ENCODE data around the gene RALGAPB.
"Not testable (repeated sequence)": the region's sequence is repeated elsewhere in the genome, so short reads cannot be mapped to it uniquely, and the experiment has no call there.

RALGAPB gene

DNA sequence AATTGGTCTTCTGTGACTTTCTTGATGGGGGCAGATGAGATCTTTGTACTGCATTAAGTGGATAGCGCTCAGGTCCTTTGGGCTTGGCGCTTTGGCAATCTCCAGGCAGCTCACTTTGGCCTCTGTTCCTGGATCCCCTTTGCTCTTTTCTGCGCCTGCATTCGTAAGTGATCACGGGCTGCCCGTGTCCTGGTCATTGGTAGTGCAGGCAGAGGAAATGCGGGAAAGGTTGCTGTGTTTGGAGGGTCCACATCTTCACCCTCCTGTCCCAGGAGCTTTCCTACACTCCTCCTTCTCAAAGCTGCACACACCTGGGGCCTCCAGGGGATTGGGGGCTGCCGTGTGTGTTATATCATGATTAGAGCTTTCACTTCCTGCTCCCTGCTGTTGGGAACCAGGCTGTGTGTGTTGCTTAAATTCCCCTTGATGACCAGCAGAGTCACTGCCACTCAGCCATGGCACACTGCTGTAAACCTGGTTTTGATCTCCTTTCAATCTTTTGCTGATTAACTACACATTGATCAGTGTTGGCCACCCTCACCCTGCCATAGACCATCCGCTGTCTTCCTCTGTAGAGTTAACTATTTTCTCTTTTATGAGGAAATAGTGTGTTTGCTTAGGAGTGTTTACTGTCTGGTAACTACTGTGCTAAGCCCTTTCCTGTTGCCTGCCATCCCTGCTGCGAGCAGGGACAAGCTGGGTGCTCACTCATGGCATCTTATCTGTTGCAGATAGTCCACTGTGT lies 24.5 kb upstream of the RALGAPB start:
- DNase-seq = no peak

GRCh38 chr20:38449046-38449445 lies 23.6 kb upstream of the RALGAPB start:
- DNase-seq = no peak

DNA sequence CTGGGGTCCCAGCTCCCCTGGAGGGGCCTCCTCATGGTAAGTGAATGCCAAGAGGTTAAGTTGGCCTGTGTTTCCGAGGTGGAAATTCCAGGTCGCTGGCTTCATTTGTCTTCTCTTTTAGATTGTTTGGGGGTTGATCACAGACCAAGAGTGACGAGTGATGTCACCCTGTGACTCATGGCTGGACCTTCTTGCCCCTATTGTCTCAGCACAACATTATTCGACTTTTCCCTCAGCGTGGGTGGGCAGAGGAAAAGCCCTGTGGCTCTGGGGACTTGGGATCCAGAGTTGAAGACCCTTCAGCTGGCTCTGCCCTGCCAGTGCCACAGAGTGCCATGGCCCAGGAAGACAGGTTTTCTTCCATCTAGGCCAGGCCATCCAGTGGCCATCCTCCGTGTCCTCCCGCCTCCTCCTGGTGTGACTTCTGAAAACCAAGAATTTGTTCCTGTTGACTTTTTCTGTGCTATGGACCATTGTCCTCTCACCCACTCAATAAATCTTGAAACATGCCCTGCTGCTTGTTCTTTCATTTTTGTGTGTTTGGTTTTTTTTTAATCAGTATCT lies 22.1 kb upstream of the RALGAPB start:
- DNase-seq = no peak

DNA sequence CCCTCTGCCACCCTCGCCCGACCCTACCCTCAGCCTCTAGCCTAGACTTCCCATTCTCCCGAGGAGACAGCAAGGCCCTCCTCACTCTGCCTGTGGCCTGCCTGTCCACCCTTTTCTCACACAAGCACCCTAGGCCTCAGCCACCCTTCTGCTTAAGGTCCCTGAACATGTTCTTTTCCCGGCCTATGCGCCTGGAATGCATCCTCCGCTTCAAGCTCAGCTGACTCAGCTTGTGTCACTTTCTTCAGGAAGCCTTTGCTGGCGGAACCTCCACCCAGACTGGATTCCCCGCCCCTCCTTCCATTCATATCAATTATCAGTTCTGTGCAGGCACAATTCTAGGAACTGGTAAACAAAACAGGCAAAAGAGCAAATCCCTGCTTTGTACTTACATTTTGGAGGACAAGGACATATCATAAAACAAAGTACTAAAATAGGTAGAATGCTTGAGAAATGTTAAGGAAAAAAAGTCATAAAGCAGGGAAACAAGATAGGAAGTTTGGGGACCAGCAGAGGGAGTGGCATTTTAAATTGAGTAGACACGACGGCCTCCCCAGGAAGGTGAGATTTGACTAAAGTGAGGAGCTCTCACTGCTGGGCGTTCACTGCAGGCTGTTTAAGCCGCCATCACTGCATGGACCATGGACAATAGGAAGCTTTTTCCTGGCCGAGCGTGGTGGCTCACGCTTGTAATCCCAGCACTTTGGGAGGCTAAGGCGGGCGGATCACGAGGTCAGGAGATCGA lies 19.6 kb upstream of the RALGAPB start:
- DNase-seq = no peak

DNA sequence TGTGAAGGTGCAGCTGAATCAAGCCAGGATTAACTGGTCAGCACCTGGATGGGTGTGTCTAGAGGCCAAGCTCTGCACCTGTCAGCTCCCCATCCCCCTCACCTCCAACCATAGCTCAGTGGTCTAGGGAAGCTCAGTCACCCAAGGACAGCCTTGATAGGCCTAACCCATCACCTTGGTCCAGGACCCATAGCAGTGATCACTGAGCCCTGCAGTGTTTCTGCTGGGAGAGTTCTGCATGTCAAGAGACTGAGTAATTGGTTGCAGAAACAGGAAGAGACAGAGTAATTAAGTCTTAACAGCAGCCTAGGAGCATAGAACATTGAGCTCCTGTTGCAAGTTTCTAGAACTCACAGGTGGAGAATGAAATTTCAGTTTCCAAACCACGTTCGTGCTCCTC lies 18.7 kb upstream of the RALGAPB start:
- no peak for DNase-seq

- DNase-seq = no peak
Measured at GRCh38 chr20:38454556-38455473, 17.8 kb upstream of the RALGAPB start.

DNA sequence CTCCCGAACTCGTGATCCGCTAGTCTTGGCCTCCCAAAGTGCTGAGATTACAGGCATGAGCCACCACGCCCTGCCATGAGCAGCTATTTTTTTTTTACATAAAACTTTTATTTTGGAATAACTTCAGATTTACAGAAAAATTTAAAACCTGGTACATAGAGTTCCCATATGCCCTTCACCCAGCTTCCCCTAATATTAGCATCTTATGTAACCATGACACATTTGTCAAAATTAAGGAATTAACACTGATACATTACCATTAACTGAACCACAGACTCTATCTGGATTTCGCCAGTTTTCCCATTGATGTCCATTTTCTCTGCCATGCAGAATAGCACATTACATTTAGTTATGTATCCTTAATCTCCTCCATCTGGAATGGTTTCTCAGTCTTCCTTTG lies 14.3 kb upstream of the RALGAPB start:
- no peak for DNase-seq

DNA sequence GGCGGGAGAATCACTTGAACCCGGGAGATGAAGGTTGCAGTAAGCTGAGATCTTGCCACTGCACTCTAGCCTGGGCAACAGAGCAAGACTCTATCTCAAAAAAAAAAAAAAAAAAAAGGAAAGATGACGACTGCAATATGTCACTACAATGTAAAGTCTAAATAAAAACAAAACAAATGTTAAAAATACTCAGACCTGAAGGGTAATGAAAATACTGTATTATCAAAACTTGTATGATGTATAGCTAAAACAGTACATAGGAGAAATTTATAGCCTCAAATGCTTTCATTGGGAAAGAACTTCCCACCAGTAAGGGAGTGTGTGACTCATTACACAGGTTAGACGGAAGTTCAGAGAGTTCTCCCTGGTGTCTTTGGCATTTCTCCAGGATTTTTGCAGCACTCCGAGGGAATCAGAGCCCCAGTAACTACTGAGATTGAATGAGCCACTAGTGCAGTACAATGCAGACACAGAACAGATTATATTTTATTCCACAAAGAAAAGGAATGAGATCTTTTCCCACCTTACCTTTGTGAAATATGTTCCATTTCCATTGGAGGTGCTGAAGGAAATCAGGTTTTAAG lies 12.5 kb upstream of the RALGAPB start:
- DNase-seq = peak; percentile 30

DNA sequence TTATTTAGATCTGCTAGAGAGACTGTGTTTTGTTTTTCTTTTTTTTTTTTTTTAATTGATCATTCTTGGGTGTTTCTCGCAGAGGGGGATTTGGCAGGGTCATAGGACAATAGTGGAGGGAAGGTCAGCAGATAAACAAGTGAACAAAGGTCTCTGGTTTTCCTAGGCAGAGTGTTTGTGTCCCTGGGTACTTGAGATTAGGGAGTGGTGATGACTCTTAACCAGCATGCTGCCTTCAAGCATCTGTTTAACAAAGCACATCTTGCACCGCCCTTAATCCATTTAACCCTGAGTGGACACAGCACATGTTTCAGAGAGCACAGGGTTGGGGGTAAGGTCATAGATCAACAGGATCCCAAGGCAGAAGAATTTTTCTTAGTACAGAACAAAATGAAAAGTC lies 12.0 kb upstream of the RALGAPB start:
- DNase-seq = not testable (repeated sequence)

- not testable (repeated sequence) for DNase-seq
Measured at GRCh38 chr20:38461167-38461566, 11.5 kb upstream of the RALGAPB start.

DNA sequence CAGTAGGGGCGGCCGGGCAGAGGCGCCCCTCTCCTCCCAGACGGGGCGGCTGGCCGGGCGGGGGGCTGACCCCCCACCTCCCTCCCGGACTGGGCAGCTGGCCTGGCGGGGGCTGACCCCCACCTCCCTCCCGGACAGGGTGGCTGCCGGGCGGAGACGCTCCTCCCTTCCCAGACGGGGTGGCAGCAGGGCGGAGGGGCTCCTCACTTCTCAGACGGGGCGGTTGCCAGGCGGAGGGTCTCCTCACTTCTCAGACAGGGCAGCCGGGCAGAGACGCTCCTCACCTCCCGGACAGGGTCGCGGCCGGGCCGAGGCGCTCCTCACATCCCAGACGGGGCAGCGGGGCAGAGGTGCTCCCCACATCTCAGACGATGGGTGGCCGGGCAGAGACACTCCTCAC lies 11.1 kb upstream of the RALGAPB start:
- not testable (repeated sequence) for DNase-seq

DNA sequence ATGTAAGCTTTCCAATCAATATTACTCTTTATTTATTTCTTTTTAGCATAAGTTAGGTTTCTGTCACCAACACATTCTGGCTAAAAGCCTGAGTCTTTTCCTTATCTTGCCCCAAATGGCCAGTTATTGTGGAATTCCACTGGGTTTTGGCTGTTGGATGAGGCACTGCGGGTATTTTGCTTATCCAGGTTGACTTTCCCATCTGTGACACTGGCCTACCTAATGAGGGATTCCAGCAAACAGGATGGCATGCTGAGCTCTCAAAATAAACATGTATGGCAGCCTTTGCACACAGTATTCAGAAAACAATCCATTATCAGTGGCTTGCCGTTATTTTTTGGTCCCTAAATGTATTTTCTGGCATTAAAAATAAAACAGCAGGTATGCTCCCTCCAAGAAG lies 6.5 kb upstream of the RALGAPB start:
- DNase-seq = no peak

DNA sequence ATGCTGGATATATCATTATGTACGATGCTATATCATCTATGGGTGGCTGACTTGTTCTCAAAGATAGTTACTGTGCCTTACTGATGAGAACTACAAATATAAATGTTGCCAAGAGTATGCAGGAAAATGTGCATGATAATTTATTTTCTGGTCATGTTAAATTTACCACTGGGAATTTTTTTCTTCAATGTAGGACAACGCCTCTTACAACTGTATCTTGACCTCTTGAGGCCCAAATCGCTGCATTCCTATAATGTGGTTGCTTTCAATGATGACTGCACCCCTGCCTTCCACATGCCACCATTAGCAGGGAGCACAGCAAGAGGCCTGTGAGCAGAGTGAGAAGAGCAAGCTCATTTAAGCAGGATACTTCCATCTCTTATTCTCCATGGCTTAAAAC lies 5.7 kb upstream of the RALGAPB start:
- DNase-seq = no peak

DNA sequence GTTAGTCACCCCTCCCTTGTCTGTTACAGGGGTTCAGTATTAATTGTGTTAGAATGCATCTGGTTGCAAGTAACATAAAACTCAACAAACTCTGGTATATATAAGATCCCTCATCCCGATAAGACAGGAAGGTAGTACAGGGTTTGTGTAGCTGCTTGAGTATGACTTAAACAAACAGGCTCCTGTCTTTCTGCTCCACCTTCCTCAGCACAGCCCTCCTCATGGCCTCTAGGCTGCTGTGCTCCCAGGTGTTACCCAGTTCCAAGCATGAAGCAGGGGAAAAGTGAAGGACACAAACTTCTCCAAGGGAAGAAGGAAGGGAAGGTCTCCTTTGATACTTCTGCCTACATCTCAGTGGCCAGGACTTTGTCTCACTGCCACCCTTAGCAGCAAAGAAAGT lies 1.4 kb upstream of the RALGAPB start:
- no peak for DNase-seq

- DNase-seq = no peak
Measured at GRCh38 chr20:38471987-38472512, 593 bp upstream of the RALGAPB start.

DNA sequence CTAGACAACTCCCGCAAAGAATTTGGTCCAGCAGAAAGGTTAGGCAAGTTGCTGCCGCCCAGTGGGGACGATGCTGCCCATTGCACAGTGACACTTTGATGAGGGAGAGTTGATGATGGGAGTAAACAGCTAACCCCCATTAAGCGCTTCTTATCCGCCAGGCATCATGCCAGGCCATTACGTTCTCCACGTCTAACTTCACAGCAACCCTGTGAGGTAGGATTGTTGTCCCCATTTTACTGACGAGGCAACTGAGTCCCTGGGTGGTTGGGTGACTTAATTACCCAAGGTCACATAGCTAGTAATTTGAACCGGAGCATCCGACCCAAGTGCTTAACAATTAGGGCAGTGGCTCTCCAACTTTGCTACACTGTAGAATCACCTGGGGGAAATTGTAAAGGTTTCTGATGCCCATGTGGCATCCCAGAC lies 738 bp downstream of the RALGAPB start:
- DNase-seq = no peak

DNA sequence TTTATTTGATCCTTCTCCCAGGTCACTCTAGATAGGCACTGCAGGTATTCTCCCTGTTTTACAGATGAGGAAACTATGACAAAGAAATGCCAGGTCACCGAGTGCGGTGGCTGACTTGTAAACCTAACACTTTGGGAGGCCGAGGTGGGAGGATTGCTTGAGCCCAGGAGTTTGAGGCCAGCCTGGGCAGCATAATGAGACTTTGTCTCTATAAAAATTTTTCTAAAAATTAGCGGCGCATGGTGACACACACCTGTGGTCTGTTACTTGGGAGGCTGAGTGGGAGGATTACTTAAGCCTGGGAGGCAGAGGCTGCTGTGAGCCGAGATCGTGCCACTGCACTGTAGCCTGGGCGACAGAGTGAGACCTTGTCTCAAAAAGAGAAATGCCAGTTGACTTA lies 5.1 kb downstream of the RALGAPB start:
- no peak for DNase-seq

- no peak for DNase-seq
Measured at GRCh38 chr20:38479596-38479995, 7.0 kb downstream of the RALGAPB start.

DNA sequence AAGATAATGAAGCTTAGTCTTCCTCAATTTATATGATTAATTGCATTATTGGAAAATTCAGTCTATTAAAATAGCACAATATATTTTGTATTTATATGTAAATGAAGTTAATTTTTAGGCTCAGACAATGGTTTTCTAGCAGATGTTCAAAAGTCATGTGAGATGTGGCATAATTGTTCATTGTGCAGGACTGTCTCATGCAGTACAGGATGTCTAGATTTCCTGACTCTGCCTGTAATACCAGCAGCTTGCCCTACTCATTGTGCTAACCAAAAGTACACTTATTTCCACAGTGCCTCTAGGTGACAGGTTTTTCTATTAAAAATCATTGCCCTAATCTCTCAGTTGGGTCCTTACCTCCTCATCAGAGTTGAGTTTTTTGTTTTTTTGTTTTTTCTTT lies 12.4 kb downstream of the RALGAPB start:
- DNase-seq = no peak

- no peak for DNase-seq
Measured at GRCh38 chr20:38489181-38489580, 16.5 kb downstream of the RALGAPB start.

GRCh38 chr20:38497246-38497935 lies 24.7 kb downstream of the RALGAPB start:
- DNase-seq = no peak

DNA sequence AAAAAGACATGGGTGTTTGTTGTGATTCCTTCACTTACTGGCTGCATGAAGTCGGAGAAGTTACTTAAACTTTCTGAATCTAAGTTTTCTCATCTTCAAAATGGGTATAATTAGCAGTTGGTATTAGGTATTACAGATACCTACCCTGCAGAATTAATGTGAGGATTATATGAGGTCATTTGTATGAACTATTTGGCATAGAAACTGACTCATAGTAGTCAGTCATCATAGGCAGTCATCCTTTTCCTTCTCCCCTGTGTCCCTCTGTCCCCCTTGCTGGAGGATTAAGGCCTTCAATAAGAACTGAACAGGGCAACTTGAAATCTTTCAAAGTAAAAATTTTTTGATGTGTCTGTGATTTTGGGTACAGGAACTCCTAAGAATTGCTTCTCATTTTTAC lies 26.3 kb downstream of the RALGAPB start:
- no peak for DNase-seq
